KMS-11 (cell line): ENCODE measurements around the gene IFI35.

Source experiments
- H2AFZ ChIP-seq: fragments of 200-600 bp; sonication (generic); 2 replicates; pipeline ENCODE4 v1.6.1; 2016; ENCODE audit warnings: antibody characterized with exemption, mixed run types, low read depth
- H3K27ac ChIP-seq: fragments of 200-600 bp; sonication (generic); 2 replicates; pipeline ENCODE4 v1.6.1; 2016; ENCODE audit warnings: mild to moderate bottlenecking, mixed run types
- H3K27me3 ChIP-seq: fragments of 200-600 bp; sonication (generic); 2 replicates; pipeline ENCODE4 v1.6.1; 2017; ENCODE audit warnings: mild to moderate bottlenecking, low read depth, mixed run types, moderate library complexity; ENCODE audit not compliant: insufficient read depth
- H3K36me3 ChIP-seq: fragments of 200-600 bp; sonication (generic); 2 replicates; pipeline ENCODE4 v1.6.1; 2017; ENCODE audit warnings: mild to moderate bottlenecking, mixed run types; ENCODE audit not compliant: insufficient read depth
- H3K4me1 ChIP-seq: fragments of 200-600 bp; sonication (generic); 2 replicates; pipeline ENCODE4 v1.6.1; 2016; ENCODE audit warnings: mild to moderate bottlenecking, low read depth, mixed run types; ENCODE audit not compliant: poor library complexity, severe bottlenecking
- H3K4me2 ChIP-seq: fragments of 200-600 bp; sonication (generic); 2 replicates; pipeline ENCODE4 v1.7.0; 2016; ENCODE audit warnings: mild to moderate bottlenecking, mixed run types
- H3K4me3 ChIP-seq: fragments of 200-600 bp; sonication (generic); IDR thresholded peaks from 2 replicates; pipeline ENCODE4 v1.6.1; 2017; ENCODE audit warnings: low read depth, low read length, mixed read lengths; ENCODE audit not compliant: insufficient read depth
- H3K79me2 ChIP-seq: fragments of 200-600 bp; sonication (generic); 2 replicates; pipeline ENCODE4 v1.6.1; 2016; ENCODE audit warnings: low read depth, mixed run types; ENCODE audit not compliant: insufficient read depth
- H3K9ac ChIP-seq: fragments of 200-600 bp; sonication (generic); 2 replicates; pipeline ENCODE4 v1.6.1; 2016; ENCODE audit warnings: mild to moderate bottlenecking, mixed run types
- H4K20me1 ChIP-seq: fragments of 200-600 bp; sonication (generic); 2 replicates; pipeline ENCODE4 v1.6.1; 2016; ENCODE audit warnings: mild to moderate bottlenecking, mixed run types; ENCODE audit not compliant: insufficient read depth
- CTCF ChIP-seq: fragments of 200-600 bp; sonication (generic); conservative IDR thresholded peaks from 2 replicates; pipeline ENCODE4 v1.6.1; 2017; ENCODE audit warnings: low read depth, mild to moderate bottlenecking, antibody characterized with exemption, low read length, moderate library complexity, mixed read lengths

The IFI35 gene

GRCh38 chr17:42980274-42980765, 26.3 kb upstream of the IFI35 start, which contains the start of gene RUNDC1:
RUNDC1 (plus strand) TSS chr17:42980565; CDS start chr17:42980577, 12 bp downstream.
- peak within 1 kb of the TSS; percentile 89 for H3K4me2 ChIP-seq
- H3K79me2 ChIP-seq = peaks cover 30% of the 10 kb centered on the region; the same call in 1 of the 2 replicates
- no peaks in the 10 kb centered on the region for H3K27me3 ChIP-seq
- H3K4me3 ChIP-seq = no peak within 1 kb of the TSS
- H3K27ac ChIP-seq = peak within 1 kb of the TSS; percentile 78
- H4K20me1 ChIP-seq = no peaks in the 10 kb centered on the region
- peak within 1 kb of the TSS; percentile 66 for H3K9ac ChIP-seq
- no peak for TF ChIP-seq CTCF
- peak within 1 kb of the TSS; percentile 87 for H2AFZ ChIP-seq
- H3K4me1 ChIP-seq = peaks cover 35% of the 10 kb centered on the region
- no peaks in the 10 kb centered on the region for H3K36me3 ChIP-seq

- TF ChIP-seq CTCF = no peak
- Histone ChIP-seq H3K27ac (peak overlapping the region; percentile 78), H4K20me1 (no peaks in the 10 kb centered on the region), H3K27me3 (no peaks in the 10 kb centered on the region), H3K36me3 (no peaks in the 10 kb centered on the region), H3K9ac (peak overlapping the region; percentile 66), H3K4me3 (no peak overlapping the region), H2AFZ (peak overlapping the region; percentile 87), H3K4me1 (peaks cover 41% of the 10 kb centered on the region), H3K79me2 (peaks cover 32% of the 10 kb centered on the region; the same call in 1 of the 2 replicates), H3K4me2 (peak overlapping the region; percentile 89)
Observed at GRCh38 chr17:42980766-42981397, 25.7 kb upstream of the IFI35 start.

DNA sequence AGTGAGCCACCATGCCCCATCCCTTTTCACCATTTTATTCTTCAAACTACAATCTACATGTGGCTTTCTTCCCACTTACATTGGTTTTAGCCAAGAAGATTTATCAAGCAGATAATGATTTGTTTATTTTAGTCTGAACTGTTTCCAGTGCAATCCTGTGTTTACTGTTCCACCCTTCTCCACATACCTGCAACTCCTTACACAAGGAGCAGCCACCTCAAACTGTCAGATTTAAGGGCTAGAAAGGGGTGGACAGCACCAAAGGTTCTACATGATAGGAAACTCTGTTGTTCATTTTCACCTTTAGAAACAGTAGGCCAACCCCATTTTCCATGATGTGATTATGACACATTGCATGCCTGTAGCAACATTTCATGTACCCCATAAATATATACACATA, 24.3 kb upstream of the IFI35 start:
- Histone ChIP-seq H3K9ac (no peak overlapping the region), H3K4me2 (peak overlapping the region; percentile 89; the same call in 1 of the 2 replicates), H4K20me1 (no peaks in the 10 kb centered on the region), H3K27me3 (no peaks in the 10 kb centered on the region), H3K36me3 (no peaks in the 10 kb centered on the region; the same call in 1 of the 2 replicates), H3K4me3 (no peak overlapping the region), H3K27ac (no peak overlapping the region), H3K79me2 (peaks cover 32% of the 10 kb centered on the region; the same call in 1 of the 2 replicates), H2AFZ (no peak overlapping the region), H3K4me1 (peaks cover 41% of the 10 kb centered on the region)
- no peak for TF ChIP-seq CTCF

- Histone ChIP-seq H3K4me1 (peaks cover 30% of the 10 kb centered on the region), H4K20me1 (no peaks in the 10 kb centered on the region), H3K36me3 (peaks cover 5% of the 10 kb centered on the region; the same call in 1 of the 2 replicates), H3K4me2 (0 out of 2 replicates have a peak overlapping the region, but pooled peaks have one; percentile 33), H3K79me2 (peaks cover 32% of the 10 kb centered on the region; the same call in 1 of the 2 replicates), H3K27me3 (no peaks in the 10 kb centered on the region), H3K4me3 (no peak overlapping the region), H2AFZ (no peak overlapping the region), H3K27ac (no peak overlapping the region; the same call in 1 of the 2 replicates), H3K9ac (no peak overlapping the region)
- TF ChIP-seq CTCF = no peak
Observed at GRCh38 chr17:42985225-42985624, 21.4 kb upstream of the IFI35 start.
